Measurements from ENCODE around the gene VEPH1.

Gene VEPH1

DNA sequence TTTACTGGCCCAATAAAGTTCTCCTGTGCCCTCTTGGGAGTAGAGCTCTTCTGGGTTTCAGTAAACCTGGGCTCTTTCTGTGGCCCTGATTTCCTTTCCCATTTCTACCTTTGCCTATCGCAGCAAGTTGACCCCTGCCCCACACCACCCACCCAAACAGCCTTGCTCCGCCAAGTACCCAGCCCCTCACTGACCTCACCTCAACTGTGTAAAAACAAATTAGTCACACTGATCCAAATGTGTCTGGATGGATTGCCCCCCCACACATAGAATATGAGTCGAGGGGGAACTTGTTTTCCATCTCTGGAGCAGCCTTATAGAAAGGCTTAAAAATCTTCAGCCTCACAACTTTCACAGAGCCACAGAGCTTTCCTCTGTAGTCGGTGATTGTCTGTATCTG, 28.6 kb upstream of the VEPH1 start:
- DNase-seq (ENCODE audit: low read depth), result peak; percentile 55
- H3K4me3 ChIP-seq (ENCODE audit: low read depth, low read length), result no peak overlapping the region
- TF ChIP-seq, protein P1, sequence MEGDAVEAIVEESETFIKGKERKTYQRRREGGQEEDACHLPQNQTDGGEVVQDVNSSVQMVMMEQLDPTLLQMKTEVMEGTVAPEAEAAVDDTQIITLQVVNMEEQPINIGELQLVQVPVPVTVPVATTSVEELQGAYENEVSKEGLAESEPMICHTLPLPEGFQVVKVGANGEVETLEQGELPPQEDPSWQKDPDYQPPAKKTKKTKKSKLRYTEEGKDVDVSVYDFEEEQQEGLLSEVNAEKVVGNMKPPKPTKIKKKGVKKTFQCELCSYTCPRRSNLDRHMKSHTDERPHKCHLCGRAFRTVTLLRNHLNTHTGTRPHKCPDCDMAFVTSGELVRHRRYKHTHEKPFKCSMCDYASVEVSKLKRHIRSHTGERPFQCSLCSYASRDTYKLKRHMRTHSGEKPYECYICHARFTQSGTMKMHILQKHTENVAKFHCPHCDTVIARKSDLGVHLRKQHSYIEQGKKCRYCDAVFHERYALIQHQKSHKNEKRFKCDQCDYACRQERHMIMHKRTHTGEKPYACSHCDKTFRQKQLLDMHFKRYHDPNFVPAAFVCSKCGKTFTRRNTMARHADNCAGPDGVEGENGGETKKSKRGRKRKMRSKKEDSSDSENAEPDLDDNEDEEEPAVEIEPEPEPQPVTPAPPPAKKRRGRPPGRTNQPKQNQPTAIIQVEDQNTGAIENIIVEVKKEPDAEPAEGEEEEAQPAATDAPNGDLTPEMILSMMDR (conservative IDR thresholded peaks at IDR 0.05; ENCODE audit: low read depth, low read length), result no peak

DNA sequence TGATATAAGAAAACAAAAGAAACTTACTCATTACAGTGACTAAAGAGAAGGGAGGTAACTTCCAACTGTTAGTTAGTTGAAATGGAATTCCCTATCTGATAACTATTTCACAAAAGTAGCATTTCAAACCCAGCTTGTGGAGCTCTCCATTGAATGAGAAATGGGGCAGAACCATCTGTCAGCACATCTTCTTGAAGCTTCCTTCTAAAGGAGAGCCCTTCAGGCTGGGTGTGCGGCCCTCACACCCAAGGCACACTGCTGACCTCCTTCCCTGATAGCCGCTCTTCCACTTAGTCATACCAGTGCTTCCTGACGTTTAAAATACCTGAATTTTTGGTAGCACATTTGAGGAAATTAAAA, 28.1 kb upstream of the VEPH1 start:
- no peak overlapping the region for H3K4me3 ChIP-seq (ENCODE audit: low read depth, low read length)
- TF ChIP-seq, protein P1 (conservative IDR thresholded peaks at IDR 0.05; ENCODE audit: low read depth, low read length), result no peak
- DNase-seq (ENCODE audit: low read depth), result peak; percentile 53

DNA sequence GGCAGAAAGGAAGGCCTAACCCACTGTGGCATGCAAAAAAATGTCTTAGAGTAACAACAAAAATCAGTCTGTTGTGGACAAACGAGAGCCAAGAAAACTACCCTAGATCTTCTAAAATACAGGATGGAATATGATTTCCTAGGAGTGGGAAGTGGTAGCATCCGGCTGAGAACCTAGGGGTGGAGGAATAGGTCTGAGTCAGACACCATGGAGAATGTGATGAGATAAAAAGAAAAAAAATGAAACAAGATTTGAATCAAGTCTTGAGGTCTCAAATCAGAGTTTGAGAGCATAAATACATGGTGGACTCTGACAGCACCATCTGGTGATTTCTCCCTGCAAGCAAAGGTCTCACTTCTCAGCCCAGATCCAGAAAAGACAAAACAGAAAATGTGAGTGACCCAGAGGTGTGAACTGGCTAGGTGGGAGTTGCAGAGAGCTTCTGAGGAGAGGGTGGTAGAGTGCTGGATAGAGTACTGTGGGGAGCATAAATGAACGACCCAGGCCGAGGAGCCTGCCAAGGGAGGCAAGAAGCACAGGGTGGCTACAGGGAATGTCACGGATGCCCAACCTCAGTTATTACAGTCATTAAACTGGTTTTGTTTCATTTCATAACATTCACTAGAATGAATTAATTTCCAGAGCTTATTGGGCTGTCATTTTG, 27.6 kb upstream of the VEPH1 start:
- peak; percentile 52 for DNase-seq (ENCODE audit: low read depth)
- no peak overlapping the region for H3K4me3 ChIP-seq (ENCODE audit: low read depth, low read length)

DNA sequence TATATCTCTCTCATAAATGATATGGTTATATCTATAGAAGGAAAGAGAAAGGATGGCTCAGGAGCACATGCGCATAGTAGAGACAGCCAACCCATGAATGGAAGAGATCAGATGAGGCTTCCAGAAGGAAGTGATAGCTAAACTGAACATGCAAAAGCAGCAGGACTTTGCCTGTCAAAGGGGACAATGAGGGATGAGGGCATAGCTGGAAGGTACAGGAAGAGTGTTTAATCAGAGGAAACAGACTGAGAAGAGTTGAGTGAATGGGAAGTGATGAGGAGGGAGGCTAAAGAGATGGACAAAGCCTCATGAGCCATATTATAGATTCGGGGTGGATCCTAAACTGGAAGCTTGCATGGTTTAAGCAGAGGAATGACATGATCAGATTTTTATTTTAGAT, 26.5 kb upstream of the VEPH1 start:
- H3K4me3 ChIP-seq (ENCODE audit: low read depth, low read length), result no peak overlapping the region
- DNase-seq (ENCODE audit: low read depth), result no peak
- TF ChIP-seq, protein P1 (conservative IDR thresholded peaks at IDR 0.05; ENCODE audit: low read depth, low read length), result no peak

More for the DNA sequence above, 27.6 kb upstream of the VEPH1 start:
- TF ChIP-seq, protein P1 (conservative IDR thresholded peaks at IDR 0.05; ENCODE audit: low read depth, low read length), result no peak

DNA sequence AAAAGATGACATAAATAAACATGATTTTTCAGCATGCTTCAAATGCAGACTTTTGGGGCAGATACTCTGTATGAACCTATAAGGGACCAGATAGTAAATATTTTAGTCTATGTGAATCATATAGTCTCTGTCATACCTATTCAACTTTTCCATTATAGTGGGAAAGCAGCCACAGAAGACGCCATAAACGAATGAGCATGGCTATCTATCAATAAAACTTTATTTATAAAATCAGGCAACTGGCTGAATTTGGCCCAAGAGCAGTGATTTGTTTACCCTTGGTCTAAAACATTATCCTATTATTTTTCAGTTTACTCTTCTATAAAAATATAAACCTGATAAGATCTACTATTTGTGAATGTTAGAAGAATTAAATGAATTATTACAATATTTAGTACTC, 25.9 kb upstream of the VEPH1 start:
- DNase-seq (ENCODE audit: low read depth), result no peak
- TF ChIP-seq, protein P1 (conservative IDR thresholded peaks at IDR 0.05; ENCODE audit: low read depth, low read length), result no peak
- no peak overlapping the region for H3K4me3 ChIP-seq (ENCODE audit: low read depth, low read length)

DNA sequence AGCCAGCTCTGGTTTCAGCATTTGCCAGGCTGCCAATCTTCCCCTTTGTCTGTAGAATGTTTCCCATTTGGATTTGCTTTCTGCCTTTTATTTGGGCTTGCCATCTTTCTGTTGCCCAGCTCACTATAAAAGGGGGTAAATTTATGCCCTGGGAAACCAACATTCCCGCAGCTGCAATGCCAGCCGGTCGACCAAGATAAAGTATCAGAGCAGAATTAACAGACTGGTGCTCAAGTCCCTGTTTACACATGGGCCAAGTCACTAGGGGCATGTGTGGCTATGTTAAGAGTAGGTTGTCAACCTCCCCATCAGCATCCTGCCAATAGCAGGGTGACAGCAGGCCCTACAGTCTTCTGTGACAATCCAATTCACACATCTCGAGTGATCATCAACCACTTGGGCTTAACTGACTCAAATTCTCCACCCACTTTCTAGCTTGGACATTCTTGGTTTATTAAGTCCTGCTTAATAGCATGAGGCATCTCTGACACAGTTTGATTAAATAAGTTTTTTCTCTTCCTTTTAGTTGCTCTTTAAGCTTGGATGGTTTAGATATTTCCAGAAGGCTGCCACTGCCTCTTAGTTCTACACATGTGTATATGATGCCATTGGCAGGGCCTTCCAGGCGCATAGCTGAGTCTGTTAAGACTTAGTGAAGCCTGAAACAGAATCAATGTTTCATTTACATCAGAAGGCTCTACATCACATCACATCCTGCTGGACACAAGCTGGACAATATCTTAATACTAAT, 24.1 kb upstream of the VEPH1 start:
- no peak overlapping the region for H3K4me3 ChIP-seq (ENCODE audit: low read depth, low read length)
- peak; percentile 40 for DNase-seq (ENCODE audit: low read depth)
- TF ChIP-seq, protein P1 (conservative IDR thresholded peaks at IDR 0.05; ENCODE audit: low read depth, low read length), result no peak

DNA sequence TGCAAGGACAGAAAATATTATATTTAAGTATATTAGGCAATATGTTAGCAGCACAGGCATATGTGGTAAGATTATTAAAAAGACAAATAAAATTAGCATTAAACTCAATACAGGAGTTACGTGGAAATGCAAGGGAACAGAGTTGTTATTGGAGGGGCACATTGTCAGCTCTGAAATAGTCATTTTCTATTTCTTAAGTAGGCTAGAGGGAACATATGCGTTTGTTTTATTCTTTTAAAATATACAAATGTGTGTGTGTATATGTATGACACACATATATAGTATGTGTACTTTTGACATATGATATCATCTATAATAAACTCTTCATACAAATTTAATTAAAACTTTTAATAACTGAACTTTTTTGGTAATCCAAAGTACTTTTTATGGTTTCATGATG, 22.8 kb upstream of the VEPH1 start:
- DNase-seq (ENCODE audit: low read depth), result no peak
- no peak overlapping the region for H3K4me3 ChIP-seq (ENCODE audit: low read depth, low read length)
- TF ChIP-seq, protein P1 (conservative IDR thresholded peaks at IDR 0.05; ENCODE audit: low read depth, low read length), result no peak
